Transverse colon (tissue), 4 donors: Measurements from ENCODE around the gene KTN1. TPM values are rescaled to one million over a fixed set of nuclear protein-coding genes. Genes with fewer than 3 reads are reported as not detected.

Source experiments
- DNase-seq: peaks from one replicate; pipeline ENCODE4 v3.0.0-alpha.2; 2019
- H3K27ac ChIP-seq, 4 donors: fragments of 200-600 bp; sonication (generic); 2 replicates each; pipeline ENCODE4 v1.5.1; 2016 to 2018; ENCODE audit warnings: inconsistent platforms in 4 of 4
- H3K27me3 ChIP-seq: fragments of 200-600 bp; sonication (generic); 2 replicates; pipeline ENCODE4 v1.5.1; 2017; ENCODE audit warnings: inconsistent platforms
- H3K36me3 ChIP-seq, 4 donors: fragments of 200-600 bp; sonication (generic); 2 replicates each; pipeline ENCODE4 v1.5.1; 2017 to 2019; ENCODE audit warnings: inconsistent platforms in 4 of 4
- H3K4me1 ChIP-seq, 4 donors: fragments of 200-600 bp; sonication (generic); 2 replicates each; pipeline ENCODE4 v1.5.1; 2017 to 2020; ENCODE audit warnings: inconsistent platforms in 4 of 4
- H3K4me3 ChIP-seq, 4 donors: fragments of 200-600 bp; sonication (generic); 1 replicate in 1 of 4; 2 replicates in 3 of 4; pipeline versions ENCODE4 v1.5.1 to v1.6.1; 2017 to 2019; ENCODE audit warnings: inconsistent platforms in 4 of 4
- H3K9me3 ChIP-seq, 2 donors: fragments of 200-600 bp; sonication (generic); 2 replicates each; pipeline ENCODE4 v1.5.1; 2017 to 2019; ENCODE audit warnings: inconsistent platforms in 2 of 2
- CTCF ChIP-seq, 5 experiments: fragments of 200-600 bp in 3 of 5; fragments of 450-650 bp in 2 of 5; sonication (generic) in 3 of 5; IDR thresholded peaks; 1 replicate in 2 of 5; 2 replicates in 3 of 5; pipeline ENCODE4 v1.5.1; 2016 to 2017; ENCODE audit warnings: antibody characterized with exemption in 5 of 5, inconsistent platforms in 3 of 5, mild to moderate bottlenecking in 2 of 5, moderate library complexity in 1 of 5
- EP300 ChIP-seq: sonication (generic); formaldehyde crosslinking; IDR thresholded peaks from one replicate; pipeline ENCODE4 v1.6.1; 2017; ENCODE audit warnings: antibody characterized with exemption, low read depth
- POLR2A ChIP-seq: fragments of 450-650 bp; IDR thresholded peaks from one replicate; pipeline ENCODE4 v1.6.1; 2016; ENCODE audit warnings: antibody characterized with exemption, mild to moderate bottlenecking, moderate library complexity
- POLR2AphosphoS5 ChIP-seq, 3 donors: sonication (generic); formaldehyde crosslinking; IDR thresholded peaks; one replicate each; pipeline ENCODE4 v1.6.1; 2016; ENCODE audit warnings: antibody characterized with exemption in 3 of 3
- WGBS, 2 donors: methylation state at CpG; one replicate each; pipeline ENCODE4 v1.1.5; 2018; ENCODE audit warnings: low coverage in 1 of 2; 5-methylcytosine and 5-hydroxymethylcytosine counted together
- in situ Hi-C, 4 donors: fragments of 200-750 bp; cut with MboI; loops; one replicate each; pipeline versions ENCODE4 v1.15.0 to v1.15.1; 2017; ENCODE audit warnings: low sequenced_read_pairs in 3 of 4, low pct_ligation_motif_present in 1 of 4, low pct_unique_long_range_greater_than_20kb in 1 of 4
- intact Hi-C: fragments of 100-400 bp; cut with DNase I; formaldehyde crosslinking; loops from one replicate; pipeline ENCODE4 v1.15.1; 2023; ENCODE audit warnings: low total_unique reads
- total RNA-seq, 4 donors: library from RNA; depleted of rRNA; stranded (reverse); fragments of >200 nt; gene quantifications; one replicate each; pipeline ENCODE4 v1.1.0, GENCODE V29; 2016

KTN1 gene
- total RNA-seq, 4 donors from 2014 or later = 101 to 279 (median 129) TPM

- in situ Hi-C loops = no loop called here
- H3K4me3 ChIP-seq = no peak overlapping the region
- intact Hi-C loops = no loop called here
- no peaks in the 10 kb centered on the region for H3K4me1 ChIP-seq
- H3K36me3 ChIP-seq = no peaks in the 10 kb centered on the region
- DNase-seq = no peak
- H3K27me3 ChIP-seq = no peaks in the 10 kb centered on the region
- no peaks in the 10 kb centered on the region for H3K9me3 ChIP-seq
- WGBS, 2 donors = 88 to 89% methylated on average over 2 to 3 of the region's 3 CpGs
- H3K27ac ChIP-seq = no peak overlapping the region
- TF ChIP-seq CTCF (IDR thresholded peaks at IDR 0.05) (no peak), EP300 (no peak), POLR2AphosphoS5 (IDR thresholded peaks at IDR 0.05) (no peak), POLR2A (no peak)
These were observed 32.2 kb upstream of the KTN1 start for GRCh38 chr14:55547650-55548315.

DNA sequence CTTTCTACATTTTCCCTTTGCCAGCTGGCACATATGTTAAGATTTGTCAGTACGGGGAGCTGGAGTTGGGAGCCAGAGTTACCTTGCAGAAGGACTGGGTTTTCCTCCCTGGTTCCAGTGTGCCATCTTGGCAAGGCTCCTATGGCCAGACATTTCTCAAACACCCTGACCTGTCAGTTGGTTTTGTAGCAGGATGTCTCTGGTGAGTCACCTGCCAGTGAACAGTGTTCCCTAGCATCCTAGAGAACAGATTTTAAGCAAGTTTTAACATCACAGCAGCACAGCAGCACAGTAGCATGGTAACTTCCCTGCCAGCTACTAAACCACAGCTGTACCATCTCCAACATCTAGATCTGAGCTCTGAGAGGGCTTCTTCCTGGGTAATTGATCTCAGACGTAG is 26.2 kb upstream of the KTN1 start:
- Histone ChIP-seq H3K27ac (no peak overlapping the region), H3K27me3 (no peaks in the 10 kb centered on the region), H3K9me3 (no peaks in the 10 kb centered on the region), H3K36me3 (no peaks in the 10 kb centered on the region), H3K4me3 (no peak overlapping the region), H3K4me1 (no peaks in the 10 kb centered on the region)
- no peak for TF ChIP-seq POLR2AphosphoS5 (IDR thresholded peaks at IDR 0.05)
- TF ChIP-seq CTCF (IDR thresholded peaks at IDR 0.05) = no peak
- TF ChIP-seq EP300 = no peak
- TF ChIP-seq POLR2A = no peak
- DNase-seq = no peak
- intact Hi-C loops (no loop called here), in situ Hi-C loops (no loop called here)
- 82 to 83% methylated on average over 1 to 2 of the region's 2 CpGs for whole genome bisulfite sequencing, 2 donors

DNA sequence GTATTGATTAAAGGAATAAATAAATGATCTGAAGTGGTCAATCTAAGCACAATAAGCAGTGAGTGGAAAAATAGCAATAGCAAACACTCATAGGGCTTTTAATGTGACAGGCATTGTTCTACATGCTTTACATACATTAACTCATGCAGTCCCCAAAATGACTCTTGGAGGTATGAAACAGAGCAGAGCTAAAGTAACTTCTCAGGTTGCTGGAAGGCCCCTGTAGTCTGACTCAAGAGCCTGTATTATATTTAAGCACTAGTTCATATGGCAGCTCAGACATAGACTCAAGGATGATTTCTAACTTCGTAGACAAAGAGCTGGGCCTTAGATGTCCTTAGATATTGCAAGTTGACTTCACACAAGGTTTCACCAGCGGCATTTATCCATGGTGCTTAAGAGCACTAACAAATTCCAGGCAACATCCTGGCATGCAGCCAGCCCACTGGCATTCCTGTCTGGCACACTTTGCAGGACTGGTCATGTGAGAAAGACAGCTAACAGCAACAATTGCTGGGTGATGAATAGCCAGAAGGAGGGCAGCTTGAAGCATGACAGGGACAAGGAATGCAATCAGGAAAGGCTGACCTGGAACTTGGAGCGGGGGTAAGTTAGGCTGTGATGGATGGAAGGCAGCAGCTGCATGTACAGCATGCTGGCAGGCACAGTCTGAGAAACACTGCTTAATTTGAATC is 22.9 kb upstream of the KTN1 start:
- WGBS, 2 donors = 59% methylated on average over 3 of the region's 3 CpGs; no CpG with 5 or more reads in 1 of the 2 donors
- no peak overlapping the region for H3K4me3 ChIP-seq
- TF ChIP-seq POLR2AphosphoS5 (IDR thresholded peaks at IDR 0.05) (peak in 2 of 3 donors; percentile 29 to 46), POLR2A (no peak)
- H3K27me3 ChIP-seq = no peaks in the 10 kb centered on the region
- H3K27ac ChIP-seq = no peak overlapping the region
- H3K4me1 ChIP-seq = no peaks in the 10 kb centered on the region
- in situ Hi-C loops = no loop called here
- no peaks in the 10 kb centered on the region for H3K9me3 ChIP-seq
- H3K36me3 ChIP-seq = no peaks in the 10 kb centered on the region
- intact Hi-C loops = no loop called here
- DNase-seq = peak; percentile 67

- no peak overlapping the region for H3K4me3 ChIP-seq
- 69 to 85% methylated on average over 3 of the region's 3 CpGs for WGBS, 2 donors
- H3K9me3 ChIP-seq = no peaks in the 10 kb centered on the region
- no peaks in the 10 kb centered on the region for H3K36me3 ChIP-seq
- in situ Hi-C loops (no loop called here), intact Hi-C loops (no loop called here)
- no peak for TF ChIP-seq POLR2A
- H3K27me3 ChIP-seq = no peaks in the 10 kb centered on the region
- no peaks in the 10 kb centered on the region for H3K4me1 ChIP-seq
- DNase-seq = no peak
- no peak overlapping the region for H3K27ac ChIP-seq
These were observed 17.9 kb upstream of the KTN1 start for GRCh38 chr14:55562135-55562534.

GRCh38 chr14:55568618-55569017 is 11.4 kb upstream of the KTN1 start:
- Histone ChIP-seq H3K36me3 (no peaks in the 10 kb centered on the region), H3K4me1 (peaks cover 0 to 8% (median 0%) of the 10 kb centered on the region in 4 donors), H3K27ac (no peak overlapping the region), H3K27me3 (no peaks in the 10 kb centered on the region), H3K4me3 (no peak overlapping the region), H3K9me3 (no peaks in the 10 kb centered on the region)
- TF ChIP-seq CTCF (IDR thresholded peaks at IDR 0.05) (no peak), POLR2A (no peak), EP300 (no peak), POLR2AphosphoS5 (IDR thresholded peaks at IDR 0.05) (no peak)
- no peak for DNase-seq
- in situ Hi-C loops (no loop called here), intact Hi-C loops (no loop called here)
